HEK293 (cell line): ENCODE results near the gene PLAAT2.

Experiments used
- CTCF ChIA-PET: fragments of 350-600 bp; formaldehyde crosslinking; extraction: SDS; loops from one replicate; lab custom pipeline; 2021; ENCODE audit warnings: antibody characterized with exemption; lab: Yijun Ruan, JAX
- POLR2A ChIA-PET: fragments of 300-600 bp; formaldehyde crosslinking; extraction: SDS; loops from one replicate; lab custom pipeline; 2020; ENCODE audit warnings: antibody characterized with exemption, inconsistent platforms; lab: Yijun Ruan, JAX
- H3K27ac ChIP-seq: fragments of 200-500 bp; sonication (Bioruptor generic); 2 replicates; pipeline ENCODE4 v1.5.1; 2014; ENCODE audit warnings: low read depth, low read length, control low read depth, inconsistent platforms; ENCODE audit errors: extremely low read depth
- H3K36me3 ChIP-seq, 2 experiments: fragments of 200-500 bp in 1 of 2; sonication (Bioruptor generic) in 1 of 2; 1 replicate in 1 of 2; 2 replicates in 1 of 2; pipeline ENCODE4 v1.5.1; 2014 to 2017; ENCODE audit warnings: inconsistent platforms in 2 of 2, low read length in 2 of 2; ENCODE audit not compliant: control insufficient read depth in 2 of 2, insufficient read depth in 1 of 2
- H3K4me1 ChIP-seq: fragments of 200-500 bp; sonication (Bioruptor generic); 2 replicates; pipeline ENCODE4 v1.5.1; 2014; ENCODE audit warnings: mild to moderate bottlenecking, low read length, inconsistent platforms; ENCODE audit not compliant: control insufficient read depth, insufficient read depth
- H3K4me3 ChIP-seq: 2 replicates; pipeline ENCODE4 v1.5.1; 2011; ENCODE audit warnings: low read depth, mild to moderate bottlenecking, control low read depth, low read length, moderate library complexity
- H3K9me3 ChIP-seq: fragments of 200-500 bp; sonication (Bioruptor generic); 2 replicates; pipeline ENCODE4 v1.5.1; 2014; ENCODE audit warnings: low read depth, low read length, inconsistent platforms; ENCODE audit not compliant: control insufficient read depth, insufficient read depth
- GLI2 ChIP-seq: fragments of 450-650 bp; formaldehyde crosslinking; IDR thresholded peaks from 2 replicates; pipeline ENCODE4; 2017; ENCODE audit warnings: missing biosample characterization, missing genetic modification characterization, low read depth, borderline replicate concordance
- HOXA7 ChIP-seq: sonication (generic); formaldehyde crosslinking; IDR thresholded peaks from 2 replicates; pipeline ENCODE4 v1.8.1; 2022; ENCODE audit warnings: missing genetic modification reagents, borderline replicate concordance
- KLF16 ChIP-seq: fragments of 450-650 bp; formaldehyde crosslinking; IDR thresholded peaks from 2 replicates; pipeline ENCODE4 v1.5.1; 2017; ENCODE audit warnings: missing biosample characterization, missing genetic modification characterization
- SCRT2 ChIP-seq: fragments of 450-650 bp; formaldehyde crosslinking; IDR thresholded peaks from 2 replicates; pipeline ENCODE4 v1.5.1; 2016; ENCODE audit warnings: missing biosample characterization, missing genetic modification characterization
- WT1 ChIP-seq: fragments of 450-650 bp; formaldehyde crosslinking; IDR thresholded peaks from 2 replicates; pipeline ENCODE4 v1.5.1; 2016; ENCODE audit warnings: missing biosample characterization, missing genetic modification characterization
- ZNF16 ChIP-seq: fragments of 450-650 bp; formaldehyde crosslinking; IDR thresholded peaks from 2 replicates; pipeline ENCODE4 v1.5.1; 2016; ENCODE audit warnings: low read depth, missing biosample characterization, missing genetic modification characterization
- ZNF302 ChIP-seq: fragments of 450-650 bp; formaldehyde crosslinking; IDR thresholded peaks from 2 replicates; pipeline ENCODE4 v1.5.1; 2016; ENCODE audit warnings: missing biosample characterization, missing genetic modification characterization, low read depth
- ZNF350 ChIP-seq: fragments of 450-650 bp; formaldehyde crosslinking; IDR thresholded peaks from 2 replicates; pipeline ENCODE4 v1.5.0; 2017; ENCODE audit warnings: missing biosample characterization, mild to moderate bottlenecking, missing genetic modification characterization
- ZNF366 ChIP-seq: fragments of 450-650 bp; formaldehyde crosslinking; conservative IDR thresholded peaks from 2 replicates; pipeline ENCODE4 v1.5.1; 2016; ENCODE audit warnings: missing biosample characterization, missing genetic modification characterization
- ZNF37A ChIP-seq: fragments of 450-650 bp; IDR thresholded peaks from 2 replicates; pipeline ENCODE4 v1.5.1; 2018; ENCODE audit warnings: missing biosample characterization, missing genetic modification characterization
- ZNF426 ChIP-seq: fragments of 450-650 bp; formaldehyde crosslinking; IDR thresholded peaks from 2 replicates; pipeline ENCODE4 v1.5.1; 2017; ENCODE audit warnings: missing biosample characterization, missing genetic modification characterization, mild to moderate bottlenecking, inconsistent platforms, moderate library complexity
- ZNF48 ChIP-seq: fragments of 450-650 bp; formaldehyde crosslinking; IDR thresholded peaks from 2 replicates; pipeline ENCODE4 v1.5.1; 2016; ENCODE audit warnings: missing biosample characterization, missing genetic modification characterization
- ZNF510 ChIP-seq: fragments of 450-650 bp; formaldehyde crosslinking; IDR thresholded peaks from 2 replicates; pipeline ENCODE4 v1.5.1; 2018; ENCODE audit warnings: mild to moderate bottlenecking, missing genetic modification characterization, missing biosample characterization; ENCODE audit not compliant: insufficient replicate concordance
- ZNF558 ChIP-seq: fragments of 450-650 bp; formaldehyde crosslinking; IDR thresholded peaks from 2 replicates; pipeline ENCODE4 v1.5.1; 2016; ENCODE audit warnings: missing biosample characterization, missing genetic modification characterization
- ZNF624 ChIP-seq: fragments of 450-650 bp; formaldehyde crosslinking; IDR thresholded peaks from 2 replicates; pipeline ENCODE4 v1.5.1; 2017; ENCODE audit warnings: missing biosample characterization, missing genetic modification characterization
- ZNF747 ChIP-seq: fragments of 450-650 bp; formaldehyde crosslinking; IDR thresholded peaks from 2 replicates; pipeline ENCODE4 v1.5.1; 2016; ENCODE audit warnings: missing biosample characterization, missing genetic modification characterization
- ZNF777 ChIP-seq: fragments of 450-650 bp; formaldehyde crosslinking; IDR thresholded peaks from 2 replicates; pipeline ENCODE4 v1.5.1; 2017; ENCODE audit warnings: missing biosample characterization, missing genetic modification characterization, borderline replicate concordance
- ZNF791 ChIP-seq: fragments of 450-650 bp; formaldehyde crosslinking; IDR thresholded peaks from 2 replicates; pipeline ENCODE4 v1.5.1; 2016; ENCODE audit warnings: missing biosample characterization, missing genetic modification characterization
- TF ChIP-seq, protein P1 (sequence below): IDR thresholded peaks from 2 replicates; pipeline ENCODE4 v1.6.1; 2011; ENCODE audit warnings: mild to moderate bottlenecking, low read depth, low read length, borderline replicate concordance
- TF ChIP-seq, protein P2 (sequence below): fragments of 450-650 bp; formaldehyde crosslinking; IDR thresholded peaks from 2 replicates; pipeline ENCODE4 v1.5.1; 2016; ENCODE audit warnings: missing biosample characterization, missing genetic modification characterization, low read depth
- TF ChIP-seq, protein P3 (sequence below): fragments of 450-650 bp; formaldehyde crosslinking; optimal IDR thresholded peaks from 2 replicates; pipeline ENCODE3; 2016; ENCODE audit warnings: missing biosample characterization, mild to moderate bottlenecking, missing genetic modification characterization
- TF ChIP-seq, protein P4 (sequence below): fragments of 450-650 bp; formaldehyde crosslinking; IDR thresholded peaks from 2 replicates; pipeline ENCODE4 v1.5.1; 2016; ENCODE audit warnings: missing biosample characterization, missing genetic modification characterization

PLAAT2 gene

GRCh38 chr11:63553759-63554158 lies 9.4 kb downstream of the PLAAT2 start:
- no peak overlapping the region for H3K4me3 ChIP-seq
- no peak for TF ChIP-seq ZNF558 (tag by site-specific recombination)
- TF ChIP-seq ZNF48 (tag by site-specific recombination): no peak
- no peak overlapping the region for H3K27ac ChIP-seq
- no peaks in the 10 kb centered on the region for H3K4me1 ChIP-seq
- H3K36me3 ChIP-seq: no peaks in the 10 kb centered on the region
- no peaks in the 10 kb centered on the region for H3K9me3 ChIP-seq
- ChIA-PET CTCF (interaction anchor here (0.6 kb wide), 1 partner anchor 136 kb away, joined by 5 read pairs; no protein-coding TSS in a partner anchor), POLR2A (no interaction called here)

DNA sequence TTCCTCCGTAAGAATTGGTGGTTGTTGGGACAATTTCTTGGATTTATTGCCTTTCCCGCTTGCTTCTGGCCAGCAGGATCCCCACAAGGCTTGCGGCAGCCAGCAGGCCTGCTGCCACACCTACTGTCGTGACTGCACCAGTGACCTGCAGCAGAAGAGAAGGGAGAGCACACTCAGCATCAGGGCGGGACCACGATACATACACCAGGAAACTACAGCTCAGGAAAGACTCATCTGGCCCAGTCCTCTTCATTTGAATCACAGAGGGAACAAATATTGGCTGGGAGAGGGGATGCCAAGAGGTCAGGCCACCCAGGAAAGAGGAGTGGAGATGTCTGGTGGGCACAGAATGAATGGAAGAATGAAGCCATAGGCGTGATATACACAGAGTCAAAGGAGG lies 10.3 kb downstream of the PLAAT2 start:
- POLR2A ChIA-PET: no interaction called here
- Histone ChIP-seq H3K36me3 (no peaks in the 10 kb centered on the region), H3K27ac (no peak overlapping the region), H3K9me3 (no peaks in the 10 kb centered on the region), H3K4me3 (no peak overlapping the region), H3K4me1 (no peaks in the 10 kb centered on the region)
- CTCF ChIA-PET: no interaction called here
- no peak for TF ChIP-seq ZNF777
- no peak for TF ChIP-seq ZNF747 (tag by site-specific recombination)
- TF ChIP-seq ZNF302 (tag by site-specific recombination): no peak
- TF ChIP-seq ZNF366 (tag by site-specific recombination): no peak
- TF ChIP-seq, protein P1, sequence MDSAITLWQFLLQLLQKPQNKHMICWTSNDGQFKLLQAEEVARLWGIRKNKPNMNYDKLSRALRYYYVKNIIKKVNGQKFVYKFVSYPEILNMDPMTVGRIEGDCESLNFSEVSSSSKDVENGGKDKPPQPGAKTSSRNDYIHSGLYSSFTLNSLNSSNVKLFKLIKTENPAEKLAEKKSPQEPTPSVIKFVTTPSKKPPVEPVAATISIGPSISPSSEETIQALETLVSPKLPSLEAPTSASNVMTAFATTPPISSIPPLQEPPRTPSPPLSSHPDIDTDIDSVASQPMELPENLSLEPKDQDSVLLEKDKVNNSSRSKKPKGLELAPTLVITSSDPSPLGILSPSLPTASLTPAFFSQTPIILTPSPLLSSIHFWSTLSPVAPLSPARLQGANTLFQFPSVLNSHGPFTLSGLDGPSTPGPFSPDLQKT: no peak
- no peak for TF ChIP-seq ZNF426 (tag by site-specific recombination)
- TF ChIP-seq WT1 (tag by site-specific recombination): no peak
- TF ChIP-seq SCRT2 (tag by site-specific recombination): no peak
- TF ChIP-seq GLI2 (tag by site-specific recombination): no peak
- TF ChIP-seq ZNF791 (tag by site-specific recombination): no peak
- TF ChIP-seq ZNF624: no peak
- TF ChIP-seq HOXA7: no peak
- TF ChIP-seq ZNF37A (tag by site-specific recombination): no peak
- TF ChIP-seq, protein P2, sequence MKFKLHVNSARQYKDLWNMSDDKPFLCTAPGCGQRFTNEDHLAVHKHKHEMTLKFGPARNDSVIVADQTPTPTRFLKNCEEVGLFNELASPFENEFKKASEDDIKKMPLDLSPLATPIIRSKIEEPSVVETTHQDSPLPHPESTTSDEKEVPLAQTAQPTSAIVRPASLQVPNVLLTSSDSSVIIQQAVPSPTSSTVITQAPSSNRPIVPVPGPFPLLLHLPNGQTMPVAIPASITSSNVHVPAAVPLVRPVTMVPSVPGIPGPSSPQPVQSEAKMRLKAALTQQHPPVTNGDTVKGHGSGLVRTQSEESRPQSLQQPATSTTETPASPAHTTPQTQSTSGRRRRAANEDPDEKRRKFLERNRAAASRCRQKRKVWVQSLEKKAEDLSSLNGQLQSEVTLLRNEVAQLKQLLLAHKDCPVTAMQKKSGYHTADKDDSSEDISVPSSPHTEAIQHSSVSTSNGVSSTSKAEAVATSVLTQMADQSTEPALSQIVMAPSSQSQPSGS (tag by site-specific recombination): no peak
- no peak for TF ChIP-seq KLF16 (tag by site-specific recombination)

DNA sequence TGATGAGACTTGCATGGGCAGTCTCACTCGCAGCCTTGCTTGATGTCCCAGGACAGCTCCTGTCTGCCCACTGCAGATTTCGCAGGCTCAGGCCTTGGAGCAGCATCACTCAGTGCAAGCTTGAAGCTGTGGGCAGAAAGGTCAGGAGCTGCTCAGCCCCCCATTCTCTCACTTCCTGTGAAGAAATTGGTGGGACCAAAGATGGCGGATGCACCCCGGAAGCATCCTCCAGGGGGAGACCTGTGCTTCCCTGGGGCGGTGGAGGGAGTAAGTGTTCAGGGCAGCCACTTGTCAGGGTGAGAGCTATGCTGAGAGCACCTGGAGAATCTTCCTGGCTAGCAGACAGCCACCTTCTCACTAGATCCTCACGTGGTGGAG lies 11.3 kb downstream of the PLAAT2 start:
- CTCF ChIA-PET: interaction anchor here (0.7 kb wide), 1 partner anchor 88 kb away, joined by 3 read pairs; no protein-coding TSS in a partner anchor
- H3K9me3 ChIP-seq: no peaks in the 10 kb centered on the region
- no peaks in the 10 kb centered on the region for H3K36me3 ChIP-seq
- POLR2A ChIA-PET: no interaction called here
- no peak overlapping the region for H3K4me3 ChIP-seq
- H3K27ac ChIP-seq: no peak overlapping the region
- no peaks in the 10 kb centered on the region for H3K4me1 ChIP-seq
- TF ChIP-seq, protein P3, sequence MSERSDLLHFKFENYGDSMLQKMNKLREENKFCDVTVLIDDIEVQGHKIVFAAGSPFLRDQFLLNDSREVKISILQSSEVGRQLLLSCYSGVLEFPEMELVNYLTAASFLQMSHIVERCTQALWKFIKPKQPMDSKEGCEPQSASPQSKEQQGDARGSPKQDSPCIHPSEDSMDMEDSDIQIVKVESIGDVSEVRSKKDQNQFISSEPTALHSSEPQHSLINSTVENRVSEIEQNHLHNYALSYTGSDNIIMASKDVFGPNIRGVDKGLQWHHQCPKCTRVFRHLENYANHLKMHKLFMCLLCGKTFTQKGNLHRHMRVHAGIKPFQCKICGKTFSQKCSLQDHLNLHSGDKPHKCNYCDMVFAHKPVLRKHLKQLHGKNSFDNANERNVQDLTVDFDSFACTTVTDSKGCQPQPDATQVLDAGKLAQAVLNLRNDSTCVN: no peak
- TF ChIP-seq ZNF350 (tag by site-specific recombination) (no peak), ZNF16 (tag by site-specific recombination) (no peak), ZNF510 (tag by site-specific recombination) (no peak)
- TF ChIP-seq, protein P4, sequence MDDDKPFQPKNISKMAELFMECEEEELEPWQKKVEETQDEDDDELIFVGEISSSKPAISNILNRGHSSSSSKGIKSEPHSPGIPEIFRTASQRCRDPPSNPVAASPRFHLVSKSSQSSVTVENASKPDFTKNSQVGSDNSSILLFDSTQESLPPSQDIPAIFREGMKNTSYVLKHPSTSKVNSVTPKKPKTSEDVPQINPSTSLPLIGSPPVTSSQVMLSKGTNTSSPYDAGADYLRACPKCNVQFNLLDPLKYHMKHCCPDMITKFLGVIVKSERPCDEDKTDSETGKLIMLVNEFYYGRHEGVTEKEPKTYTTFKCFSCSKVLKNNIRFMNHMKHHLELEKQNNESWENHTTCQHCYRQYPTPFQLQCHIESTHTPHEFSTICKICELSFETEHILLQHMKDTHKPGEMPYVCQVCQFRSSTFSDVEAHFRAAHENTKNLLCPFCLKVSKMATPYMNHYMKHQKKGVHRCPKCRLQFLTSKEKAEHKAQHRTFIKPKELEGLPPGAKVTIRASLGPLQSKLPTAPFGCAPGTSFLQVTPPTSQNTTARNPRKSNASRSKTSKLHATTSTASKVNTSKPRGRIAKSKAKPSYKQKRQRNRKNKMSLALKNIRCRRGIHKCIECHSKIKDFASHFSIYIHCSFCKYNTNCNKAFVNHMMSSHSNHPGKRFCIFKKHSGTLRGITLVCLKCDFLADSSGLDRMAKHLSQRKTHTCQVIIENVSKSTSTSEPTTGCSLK (tag by site-specific recombination): no peak
